Measurements from ENCODE around the gene TIGD2.

The TIGD2 gene

DNA sequence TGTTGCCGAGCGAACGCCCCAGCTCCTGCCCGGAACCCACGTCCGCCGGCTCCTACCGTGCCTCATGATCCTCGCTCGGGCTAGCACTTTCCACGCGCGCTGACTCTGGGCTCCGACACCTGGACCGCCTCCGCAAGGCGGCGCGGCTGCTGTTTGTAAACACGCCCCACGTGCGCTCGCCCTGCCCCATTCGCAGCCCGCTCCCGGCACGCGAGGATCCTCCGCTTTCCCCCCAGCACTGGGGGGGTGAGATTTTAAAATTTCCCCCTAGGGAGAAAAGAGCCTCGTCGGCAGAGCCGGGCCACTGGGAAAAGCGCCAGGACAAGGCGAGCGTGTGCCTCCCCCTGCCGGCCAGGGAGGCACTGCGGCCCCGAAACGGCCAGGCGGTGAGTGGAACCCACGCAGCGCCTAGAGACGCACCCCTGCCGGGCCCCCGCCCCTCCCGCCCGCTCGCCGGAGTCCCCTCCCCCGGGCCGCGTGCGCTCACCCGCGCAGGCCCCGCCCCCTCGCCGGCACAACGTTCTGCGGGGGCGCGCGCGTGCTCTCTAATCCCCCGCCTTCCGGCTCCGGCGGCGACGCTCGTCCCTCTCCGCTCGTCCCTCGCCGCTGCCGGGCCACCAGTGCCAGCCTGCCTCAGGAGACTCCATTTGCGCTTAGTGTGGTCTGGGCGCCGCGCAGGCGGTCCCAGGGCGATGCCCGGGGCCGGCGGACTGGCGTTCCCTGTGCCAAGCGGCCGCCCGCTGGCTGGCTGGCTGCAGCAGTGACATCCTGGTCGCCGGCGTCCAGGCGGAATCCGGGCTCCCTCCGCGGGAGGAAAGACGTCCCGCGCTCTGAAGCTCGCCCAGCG, at the start of gene TIGD2:
Gene TIGD2 (plus strand): TSS at position 548 of the 847 bp plus-strand sequence. CDS start 1,442 bp downstream, outside the sequence.
- peak within 1 kb of the TSS; percentile 77 for H3K4me3 ChIP-seq
- peak; percentile 93 for DNase-seq (ENCODE audit: low spot score)
- peak within 1 kb of the TSS; percentile 77 to 84 for H3K27ac ChIP-seq
- TF ChIP-seq, protein P1, sequence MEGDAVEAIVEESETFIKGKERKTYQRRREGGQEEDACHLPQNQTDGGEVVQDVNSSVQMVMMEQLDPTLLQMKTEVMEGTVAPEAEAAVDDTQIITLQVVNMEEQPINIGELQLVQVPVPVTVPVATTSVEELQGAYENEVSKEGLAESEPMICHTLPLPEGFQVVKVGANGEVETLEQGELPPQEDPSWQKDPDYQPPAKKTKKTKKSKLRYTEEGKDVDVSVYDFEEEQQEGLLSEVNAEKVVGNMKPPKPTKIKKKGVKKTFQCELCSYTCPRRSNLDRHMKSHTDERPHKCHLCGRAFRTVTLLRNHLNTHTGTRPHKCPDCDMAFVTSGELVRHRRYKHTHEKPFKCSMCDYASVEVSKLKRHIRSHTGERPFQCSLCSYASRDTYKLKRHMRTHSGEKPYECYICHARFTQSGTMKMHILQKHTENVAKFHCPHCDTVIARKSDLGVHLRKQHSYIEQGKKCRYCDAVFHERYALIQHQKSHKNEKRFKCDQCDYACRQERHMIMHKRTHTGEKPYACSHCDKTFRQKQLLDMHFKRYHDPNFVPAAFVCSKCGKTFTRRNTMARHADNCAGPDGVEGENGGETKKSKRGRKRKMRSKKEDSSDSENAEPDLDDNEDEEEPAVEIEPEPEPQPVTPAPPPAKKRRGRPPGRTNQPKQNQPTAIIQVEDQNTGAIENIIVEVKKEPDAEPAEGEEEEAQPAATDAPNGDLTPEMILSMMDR (IDR thresholded peaks at IDR 0.05) = peak; percentile 73

DNA sequence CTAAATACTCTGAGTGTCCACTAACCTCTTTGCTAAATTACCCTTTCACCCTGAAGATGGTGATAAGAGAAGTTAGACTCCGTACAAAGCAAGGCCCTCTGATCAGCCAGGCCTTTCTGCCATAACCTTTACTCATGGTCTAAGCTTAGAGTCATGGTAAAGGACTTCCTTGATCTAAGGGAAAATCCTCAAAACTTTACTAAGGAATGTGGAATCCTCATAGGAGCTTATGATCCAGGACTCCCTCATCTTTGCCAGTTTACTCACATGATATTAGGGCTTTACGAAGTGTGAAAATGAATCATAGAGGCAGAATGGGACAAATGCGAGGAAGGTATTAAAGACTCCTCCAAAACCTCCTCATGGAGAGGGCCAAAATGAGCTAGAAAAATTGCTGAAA, 46.5 kb upstream of the TIGD2 start:
- no peak for DNase-seq (ENCODE audit: low spot score)
- no peak overlapping the region for H3K4me3 ChIP-seq
- no peak overlapping the region for H3K27ac ChIP-seq
- TF ChIP-seq, protein P1 (IDR thresholded peaks at IDR 0.05) = no peak

DNA sequence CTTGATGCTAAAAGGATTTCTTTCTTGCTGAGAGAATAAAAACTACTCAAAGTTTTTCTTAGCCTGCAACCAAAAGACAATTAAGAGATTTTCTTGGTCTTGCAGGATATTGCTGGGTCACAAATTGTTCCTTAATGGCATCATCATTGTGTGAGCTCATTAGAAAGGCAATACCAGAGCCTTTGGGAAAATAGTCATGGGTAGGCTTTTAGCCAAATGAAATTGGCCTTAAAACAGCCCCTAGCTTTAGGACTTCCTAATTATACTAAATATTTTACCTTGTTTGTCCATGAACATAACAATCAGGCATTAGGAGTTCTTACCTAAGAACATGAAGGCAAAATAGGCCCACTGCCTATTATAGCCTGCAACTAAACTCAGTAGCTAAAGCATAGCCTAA, 43.9 kb upstream of the TIGD2 start:
- Histone ChIP-seq H3K27ac (no peak overlapping the region), H3K4me3 (no peak overlapping the region)
- TF ChIP-seq, protein P1 (IDR thresholded peaks at IDR 0.05) = no peak
- DNase-seq (ENCODE audit: low spot score) = no peak

DNA sequence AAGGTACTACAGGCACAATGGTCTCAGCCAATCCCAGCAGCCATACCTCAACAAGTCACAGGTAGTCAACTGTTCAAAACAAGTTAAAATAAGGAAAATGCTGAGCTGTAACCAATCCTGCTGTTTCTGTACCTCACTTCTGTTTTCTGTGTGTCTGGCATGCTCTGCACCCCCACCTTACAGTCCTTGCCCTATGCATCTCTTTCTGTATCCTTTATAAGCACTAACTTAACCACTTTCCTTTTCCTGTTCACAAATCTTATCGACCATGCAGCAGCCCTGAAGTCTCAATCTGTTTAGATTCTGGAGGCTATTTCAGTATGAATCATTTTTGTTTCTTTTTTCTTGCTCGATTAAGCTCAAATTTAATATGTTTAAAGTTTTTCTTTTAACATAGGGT, 41.9 kb upstream of the TIGD2 start:
- DNase-seq (ENCODE audit: low spot score) = no peak
- TF ChIP-seq, protein P1 (IDR thresholded peaks at IDR 0.05) = no peak
- Histone ChIP-seq H3K27ac (no peak overlapping the region), H3K4me3 (no peak overlapping the region)

DNA sequence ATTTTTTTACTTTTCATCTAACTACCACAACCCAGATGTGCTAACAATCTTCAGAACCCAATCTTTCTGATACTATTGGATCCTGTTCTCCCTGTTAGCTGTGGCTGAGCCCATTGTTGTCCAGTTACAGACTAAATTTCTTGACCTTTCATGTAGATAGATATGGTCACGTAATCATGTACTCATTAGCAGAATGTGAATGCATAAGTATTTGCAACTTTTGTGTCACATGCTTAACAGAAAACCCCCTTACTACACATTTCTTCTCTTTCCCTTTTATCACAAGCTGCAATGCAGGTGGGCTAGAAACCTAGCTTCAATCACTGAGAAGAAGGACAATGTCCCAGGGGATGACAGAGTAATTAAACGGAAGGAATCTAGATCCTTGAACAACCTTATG, 41.3 kb upstream of the TIGD2 start:
- Histone ChIP-seq H3K4me3 (no peak overlapping the region), H3K27ac (no peak overlapping the region)
- TF ChIP-seq, protein P1 (IDR thresholded peaks at IDR 0.05) = no peak
- no peak for DNase-seq (ENCODE audit: low spot score)

DNA sequence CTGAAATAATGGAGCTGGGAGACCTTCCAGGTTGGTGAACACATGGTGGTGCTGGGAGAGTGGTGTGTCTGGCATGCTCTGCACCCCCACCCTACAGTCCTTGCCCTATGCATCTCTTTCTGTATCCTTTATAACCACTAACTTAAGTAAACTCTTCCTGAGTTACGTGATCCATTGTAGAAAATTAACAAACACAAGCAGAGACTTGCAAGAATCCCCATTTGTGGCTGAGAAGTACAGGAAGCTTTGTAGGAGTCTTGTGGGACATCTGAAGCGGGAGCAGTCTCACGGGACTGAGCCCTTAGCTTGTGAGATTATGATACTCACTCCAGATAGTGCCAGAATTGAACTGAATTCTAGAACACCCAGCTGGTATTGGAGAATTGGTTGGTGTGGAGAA, 40.0 kb upstream of the TIGD2 start:
- TF ChIP-seq, protein P1 (IDR thresholded peaks at IDR 0.05) = no peak
- no peak for DNase-seq (ENCODE audit: low spot score)
- Histone ChIP-seq H3K27ac (no peak overlapping the region), H3K4me3 (no peak overlapping the region)

DNA sequence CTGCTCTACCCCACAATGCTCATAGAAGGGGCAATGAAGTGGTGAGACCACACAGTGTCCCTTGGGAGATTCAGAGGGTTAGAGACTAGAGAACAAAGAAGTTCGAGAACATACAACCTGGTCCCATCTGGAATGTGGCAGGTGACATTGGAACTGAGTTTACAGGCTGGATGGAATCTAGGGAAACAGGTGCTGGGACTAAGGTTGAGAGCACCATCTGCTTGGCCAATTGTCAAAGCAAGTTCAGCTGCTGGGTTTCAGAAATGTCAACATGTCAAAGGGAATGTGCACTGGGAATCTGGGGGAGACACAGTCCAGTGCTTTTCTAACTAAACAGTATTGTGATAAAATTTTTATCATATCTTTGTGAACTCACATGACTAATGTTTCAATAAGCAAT, 38.4 kb upstream of the TIGD2 start:
- no peak for DNase-seq (ENCODE audit: low spot score)
- Histone ChIP-seq H3K27ac (no peak overlapping the region), H3K4me3 (no peak overlapping the region)
- TF ChIP-seq, protein P1 (IDR thresholded peaks at IDR 0.05) = no peak
